ENCODE data around the gene KRTAP10-2.
"Not testable (repeated sequence)": the region's sequence is repeated elsewhere in the genome, so short reads cannot be mapped to it uniquely, and the experiment has no call there.

The KRTAP10-2 gene

DNA sequence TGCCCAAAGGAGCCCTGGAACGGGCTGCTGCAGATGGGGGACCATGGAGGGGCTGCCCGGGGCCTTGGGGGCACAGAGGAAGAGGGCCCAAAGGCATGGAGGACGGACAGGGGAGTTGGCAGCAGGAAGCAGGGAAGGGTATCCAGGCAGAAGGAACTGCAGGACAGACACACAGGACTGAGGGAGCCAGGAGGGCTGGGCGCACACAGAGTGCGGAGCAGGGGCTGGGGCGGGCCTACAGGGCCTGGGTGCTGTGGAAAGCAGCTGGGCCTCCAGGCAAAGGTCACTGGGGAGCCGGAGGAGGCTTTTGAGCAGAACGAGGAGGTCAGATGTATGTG is 39.4 kb downstream of the KRTAP10-2 start:
- no peak for DNase-seq

DNA sequence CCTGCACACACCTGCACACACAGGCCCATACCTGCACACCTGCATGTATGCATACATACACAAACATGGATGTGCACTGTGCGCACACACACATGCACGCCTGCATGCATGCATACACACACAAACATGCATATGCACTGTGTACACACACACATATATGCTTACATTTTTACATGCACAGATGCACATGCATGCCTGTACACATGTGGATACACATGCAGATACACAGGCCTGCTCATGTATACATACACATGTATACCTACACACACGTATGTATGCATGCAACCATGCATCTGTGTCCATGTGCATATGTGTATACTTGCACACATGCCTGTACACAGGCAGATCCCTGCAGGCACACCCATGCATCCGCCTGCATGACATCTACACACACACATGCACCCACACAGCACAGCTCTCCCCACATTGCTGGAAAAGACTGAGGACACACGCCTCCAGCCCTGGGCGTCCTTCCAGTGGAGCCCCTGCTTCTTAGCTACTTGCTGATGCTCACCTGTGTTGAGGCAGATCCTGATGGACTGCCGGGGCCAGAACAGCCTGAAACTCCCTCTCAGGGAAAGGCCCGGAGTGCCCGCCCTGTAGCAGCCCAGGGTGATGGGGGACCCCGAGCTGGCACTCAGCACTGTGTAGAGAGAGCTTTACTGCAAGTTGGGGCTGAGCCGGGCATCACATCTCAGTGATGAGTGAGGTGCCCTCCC is 39.9 kb downstream of the KRTAP10-2 start:
- DNase-seq, result no peak

GRCh38 chr21:44510508-44511218 is 40.6 kb downstream of the KRTAP10-2 start:
- peak; percentile 75 to 78 for DNase-seq

DNA sequence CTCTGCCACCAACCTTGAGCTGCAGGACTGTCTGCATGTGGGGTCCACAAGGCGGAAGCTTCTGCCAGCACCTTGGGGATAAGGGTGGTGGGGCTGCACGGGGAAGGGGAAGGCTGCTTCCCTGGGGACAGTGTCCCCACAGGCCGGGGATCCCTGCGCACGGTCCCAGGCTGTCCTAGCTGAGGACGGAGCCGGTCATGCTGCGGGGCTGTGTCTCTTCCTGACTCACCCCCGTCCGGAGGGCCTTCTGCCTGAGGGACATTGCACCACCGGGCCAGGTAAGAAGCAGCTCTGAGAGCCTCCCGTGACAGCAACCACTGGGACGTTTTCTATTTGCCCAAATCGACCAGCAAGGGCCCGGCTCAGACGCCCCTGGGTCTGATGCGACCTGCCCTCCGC is 41.2 kb downstream of the KRTAP10-2 start:
- DNase-seq, result no peak

DNA sequence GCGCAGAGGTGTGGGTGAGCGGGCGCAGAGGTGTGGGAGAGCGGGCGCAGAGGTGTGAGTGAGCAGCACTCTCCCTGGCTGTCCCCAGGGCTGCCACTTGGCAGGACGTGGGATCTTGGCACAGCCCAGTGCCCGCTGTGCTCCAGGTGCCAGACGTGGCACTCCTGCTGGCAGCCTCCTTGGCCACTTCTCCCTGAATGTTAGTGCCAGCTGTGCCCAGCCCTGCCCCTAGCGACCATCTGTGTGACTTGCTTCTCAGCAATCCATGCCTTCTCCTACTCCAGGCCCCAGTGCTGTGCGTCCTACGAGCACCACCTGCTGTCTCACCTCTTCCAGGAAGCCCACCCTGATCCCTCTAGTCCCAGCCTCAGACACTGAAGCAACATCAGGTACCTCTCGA is 41.8 kb downstream of the KRTAP10-2 start:
- no peak for DNase-seq

- DNase-seq, result no peak
These were observed 42.4 kb downstream of the KRTAP10-2 start for GRCh38 chr21:44508711-44509445.

- DNase-seq, result no peak
These were observed 42.9 kb downstream of the KRTAP10-2 start for GRCh38 chr21:44508426-44508710.

- no peak for DNase-seq
These were observed 43.5 kb downstream of the KRTAP10-2 start for GRCh38 chr21:44507673-44508425.

- no peak for DNase-seq
These were observed 44.7 kb downstream of the KRTAP10-2 start for GRCh38 chr21:44506279-44507255.

DNA sequence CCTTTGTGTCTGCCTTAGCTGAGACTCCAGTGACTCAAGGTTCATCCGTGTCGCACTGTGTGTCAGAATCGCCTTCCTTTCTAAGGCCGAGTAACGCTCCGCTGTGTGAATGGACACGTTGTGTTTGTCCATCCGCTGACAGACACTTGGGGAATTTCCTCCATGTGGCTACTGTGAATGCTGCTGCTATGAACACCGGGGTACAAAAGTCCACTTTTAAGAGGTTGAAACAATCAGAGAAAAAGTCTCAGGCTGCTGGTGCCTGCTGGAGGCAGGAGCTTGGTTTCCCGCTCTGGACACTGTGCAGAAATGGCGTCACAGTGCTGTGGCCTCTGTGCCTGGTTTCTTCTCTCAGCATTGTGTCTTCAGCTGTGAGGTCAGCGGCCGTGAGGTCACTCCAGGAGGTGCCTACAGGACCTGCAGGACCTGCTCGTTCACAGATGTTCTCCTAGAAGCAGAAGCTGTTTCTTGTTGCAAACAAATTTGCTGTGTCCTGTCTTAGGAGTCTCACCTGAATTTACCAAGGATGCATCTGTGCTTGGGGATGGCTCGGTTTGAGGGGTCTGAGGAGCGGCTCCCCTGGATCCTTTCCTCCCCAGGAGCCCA is 45.5 kb downstream of the KRTAP10-2 start:
- DNase-seq, result no peak

GRCh38 chr21:44503901-44504399 is 47.4 kb downstream of the KRTAP10-2 start:
- no peak for DNase-seq

GRCh38 chr21:44503006-44503889 is 48.1 kb downstream of the KRTAP10-2 start:
- DNase-seq, result not testable (repeated sequence)

- DNase-seq, result no peak
These were observed 48.9 kb downstream of the KRTAP10-2 start for GRCh38 chr21:44502171-44502958.
